Panc1 (cell line): ENCODE data around the gene PEX6. TPM values are rescaled to one million over a fixed set of nuclear protein-coding genes. Genes with fewer than 3 reads are reported as not detected.
"Not testable (repeated sequence)": the region's sequence is repeated elsewhere in the genome, so short reads cannot be mapped to it uniquely, and the experiment has no call there.

Experiments
- ATAC-seq: fragments of 200-7000 bp; cut with Tn5 transposase; 2 replicates; pipeline ENCODE4 v1.9.1; 2020; ENCODE audit warnings: mild to moderate bottlenecking, moderate library complexity
- BruUV-seq: library from RNA; stranded (reverse); fragments of 400-500 nt; replicated peaks from 2 replicates; lab custom pipeline; 2021; lab: Mats Ljungman, UMichigan
- CTCF ChIA-PET: fragments of 300-600 bp; sonication (Branson Sonifier 250); formaldehyde crosslinking; loops from one replicate; lab custom pipeline; 2022; ENCODE audit warnings: antibody characterized with exemption; lab: Charles Lee
- POLR2A ChIA-PET: fragments of 300-600 bp; sonication (Branson Sonifier 250); formaldehyde crosslinking; loops from one replicate; lab custom pipeline; 2022; ENCODE audit warnings: antibody characterized with exemption; lab: Charles Lee
- DNase-seq: peaks from one replicate; pipeline ENCODE4 v3.0.0-alpha.2; 2010; ENCODE audit warnings: low read depth, low spot score
- H3K27ac ChIP-seq: 2 replicates; pipeline ENCODE4 v1.5.1; 2011; ENCODE audit warnings: mild to moderate bottlenecking, low read length, inconsistent platforms
- H3K27me3 ChIP-seq: fragments of 200-500 bp; sonication (Bioruptor generic); 2 replicates; pipeline ENCODE4 v1.6.0; 2014; ENCODE audit warnings: low read length, inconsistent platforms; ENCODE audit not compliant: control insufficient read depth, insufficient read depth
- H3K36me3 ChIP-seq: fragments of 200-500 bp; sonication (Bioruptor generic); 2 replicates; pipeline ENCODE4 v1.5.1; 2014; ENCODE audit warnings: inconsistent platforms, mild to moderate bottlenecking, low read length, moderate library complexity; ENCODE audit not compliant: control insufficient read depth, insufficient read depth
- H3K4me1 ChIP-seq: 2 replicates; pipeline ENCODE4 v1.5.1; 2011; ENCODE audit warnings: inconsistent platforms, mild to moderate bottlenecking, low read length, moderate library complexity; ENCODE audit not compliant: control insufficient read depth, insufficient read depth
- H3K4me3 ChIP-seq, 2 experiments: 2 replicates each; pipeline ENCODE4 v1.5.1; 2011 to 2012; ENCODE audit warnings: low read depth in 2 of 2, low read length in 2 of 2, mild to moderate bottlenecking in 2 of 2, inconsistent platforms in 1 of 2, moderate library complexity in 1 of 2
- H3K9me3 ChIP-seq: fragments of 200-500 bp; sonication (Bioruptor generic); 2 replicates; pipeline ENCODE4 v1.5.1; 2014; ENCODE audit warnings: low read depth, mild to moderate bottlenecking, inconsistent platforms, low read length, moderate library complexity; ENCODE audit not compliant: control insufficient read depth, insufficient read depth
- POLR2AphosphoS5 ChIP-seq: IDR thresholded peaks from 2 replicates; pipeline ENCODE4 v1.6.1; 2012; ENCODE audit warnings: mild to moderate bottlenecking, low read depth, low read length, moderate library complexity
- REST ChIP-seq, 2 experiments: IDR thresholded peaks; 2 replicates each; pipeline ENCODE4 v1.6.1; 2011 to 2012; ENCODE audit warnings: low read depth in 2 of 2, control low read depth in 1 of 2, low read length in 1 of 2, mild to moderate bottlenecking in 1 of 2, moderate library complexity in 1 of 2; ENCODE audit not compliant: insufficient read depth in 1 of 2
- SIN3A ChIP-seq: IDR thresholded peaks from 2 replicates; pipeline ENCODE4 v1.6.1; 2012; ENCODE audit warnings: low read depth, mild to moderate bottlenecking, low read length, moderate library complexity, borderline replicate concordance; ENCODE audit not compliant: insufficient read depth
- TCF7L2 ChIP-seq: IDR thresholded peaks from 2 replicates; pipeline ENCODE4 v1.6.1; 2011; ENCODE audit warnings: mild to moderate bottlenecking, low read depth, low read length, inconsistent platforms
- in situ Hi-C: cut with HindIII; loops from 2 replicates; pipeline ENCODE4 v1.10.0; 2016; ENCODE audit warnings: low sequenced_read_pairs, low pct_unique_long_range_greater_than_20kb
- intact Hi-C: fragments of 100-400 bp; cut with micrococcal nuclease; formaldehyde crosslinking; loops from one replicate; pipeline ENCODE4 v1.10.0; 2022; ENCODE audit not compliant: unreplicated experiment
- total RNA-seq: library from RNA; stranded (reverse); gene quantifications from one replicate; pipeline ENCODE4 v1.2.1, GENCODE V29; 2021; ENCODE audit not compliant: unreplicated experiment
- TF ChIP-seq, protein P1 (sequence below): fragments of 450-650 bp; IDR thresholded peaks from 2 replicates; pipeline ENCODE4 v1.5.1; 2017; ENCODE audit warnings: mild to moderate bottlenecking

The PEX6 gene
- total RNA-seq, 1 experiment from 2014 or later = 21.7 TPM

- ChIA-PET CTCF (no interaction called here), POLR2A (no interaction called here)
- H3K36me3 ChIP-seq = no peaks in the 10 kb centered on the region
- H3K9me3 ChIP-seq = no peaks in the 10 kb centered on the region
- TF ChIP-seq SIN3A (no peak), REST (IDR thresholded peaks at IDR 0.05; ENCODE audit: insufficient read depth in 1 of 2, low read depth in 2 of 2, low read length in 1 of 2) (no peak), TCF7L2 (no peak), POLR2AphosphoS5 (no peak)
- TF ChIP-seq, protein P1, sequence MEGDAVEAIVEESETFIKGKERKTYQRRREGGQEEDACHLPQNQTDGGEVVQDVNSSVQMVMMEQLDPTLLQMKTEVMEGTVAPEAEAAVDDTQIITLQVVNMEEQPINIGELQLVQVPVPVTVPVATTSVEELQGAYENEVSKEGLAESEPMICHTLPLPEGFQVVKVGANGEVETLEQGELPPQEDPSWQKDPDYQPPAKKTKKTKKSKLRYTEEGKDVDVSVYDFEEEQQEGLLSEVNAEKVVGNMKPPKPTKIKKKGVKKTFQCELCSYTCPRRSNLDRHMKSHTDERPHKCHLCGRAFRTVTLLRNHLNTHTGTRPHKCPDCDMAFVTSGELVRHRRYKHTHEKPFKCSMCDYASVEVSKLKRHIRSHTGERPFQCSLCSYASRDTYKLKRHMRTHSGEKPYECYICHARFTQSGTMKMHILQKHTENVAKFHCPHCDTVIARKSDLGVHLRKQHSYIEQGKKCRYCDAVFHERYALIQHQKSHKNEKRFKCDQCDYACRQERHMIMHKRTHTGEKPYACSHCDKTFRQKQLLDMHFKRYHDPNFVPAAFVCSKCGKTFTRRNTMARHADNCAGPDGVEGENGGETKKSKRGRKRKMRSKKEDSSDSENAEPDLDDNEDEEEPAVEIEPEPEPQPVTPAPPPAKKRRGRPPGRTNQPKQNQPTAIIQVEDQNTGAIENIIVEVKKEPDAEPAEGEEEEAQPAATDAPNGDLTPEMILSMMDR = no peak
- H3K4me1 ChIP-seq = no peaks in the 10 kb centered on the region
- H3K27me3 ChIP-seq = no peaks in the 10 kb centered on the region
- BruUV-seq = no TSS peak
- in situ Hi-C loops (no loop called here), intact Hi-C loops (no loop called here)
- H3K27ac ChIP-seq = no peak overlapping the region
- H3K4me3 ChIP-seq = no peak overlapping the region
- ATAC-seq = no peak
- no peak for DNase-seq
Observed at GRCh38 chr6:42942444-42942843, 36.5 kb downstream of the PEX6 start.

DNA sequence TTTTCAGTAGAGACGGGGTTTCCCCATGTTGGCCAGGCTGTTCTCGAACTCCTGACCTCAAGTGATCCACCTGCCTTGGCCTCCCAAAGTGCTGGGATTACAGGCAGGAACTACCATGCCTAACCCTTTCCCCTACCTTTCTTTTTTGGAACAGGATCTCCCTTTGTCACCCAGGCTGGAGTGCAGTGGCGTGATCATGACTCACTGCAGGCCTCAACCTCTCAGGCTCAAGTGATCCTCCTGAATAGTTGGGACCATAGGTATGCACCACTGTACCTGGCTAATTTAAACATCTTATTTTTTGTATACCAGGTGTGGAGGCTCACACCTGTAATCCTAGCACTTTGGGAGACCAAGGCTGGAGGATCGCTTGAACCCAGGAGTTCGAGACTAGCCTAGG, 37.6 kb downstream of the PEX6 start:
- in situ Hi-C loops, H3K4me1 ChIP-seq, H3K27ac ChIP-seq, BruUV-seq, CTCF ChIA-PET, H3K36me3 ChIP-seq, H3K27me3 ChIP-seq, H3K9me3 ChIP-seq, H3K4me3 ChIP-seq, ATAC-seq, DNase-seq, intact Hi-C loops, POLR2A ChIA-PET: not testable (repeated sequence)

GRCh38 chr6:42940493-42941045, 38.4 kb downstream of the PEX6 start:
- no peaks in the 10 kb centered on the region for H3K27me3 ChIP-seq
- TF ChIP-seq REST (IDR thresholded peaks at IDR 0.05; ENCODE audit: insufficient read depth in 1 of 2, low read depth in 2 of 2, low read length in 1 of 2) = no peak
- intact Hi-C loops (no loop called here), in situ Hi-C loops (no loop called here)
- ChIA-PET POLR2A (interaction anchor here (0.6 kb wide), 1 partner anchor 556 kb away, joined by 5 read pairs; no protein-coding TSS in a partner anchor), CTCF (interaction anchor here (0.6 kb wide), 1 partner anchor 1086 kb away, joined by 3 read pairs; no protein-coding TSS in a partner anchor)
- no peaks in the 10 kb centered on the region for H3K9me3 ChIP-seq
- H3K27ac ChIP-seq = no peak overlapping the region
- ATAC-seq (no peak), DNase-seq (no peak)
- peaks cover 3% of the 10 kb centered on the region; the same call in 1 of the 2 replicates for H3K36me3 ChIP-seq
- BruUV-seq = no TSS peak
- no peak overlapping the region for H3K4me3 ChIP-seq
- no peaks in the 10 kb centered on the region for H3K4me1 ChIP-seq
